K562 (cell line): ENCODE data around the gene EMX1. TPM values are rescaled to one million over a fixed set of nuclear protein-coding genes. Genes with fewer than 3 reads are reported as not detected.

Experiments used
- ATAC-seq: fragments of 200-7000 bp; cut with Tn5 transposase; 3 replicates; pipeline ENCODE4 v1.9.1; 2020; ENCODE audit warnings: moderate library complexity
- BruUV-seq: library from RNA; stranded (reverse); fragments of 400-500 nt; replicated peaks from 2 replicates; lab custom pipeline; 2021; lab: Mats Ljungman, UMichigan
- CTCF ChIA-PET: fragments of 300-600 bp; formaldehyde crosslinking; extraction: SDS; loops from one replicate; lab custom pipeline; 2021; ENCODE audit warnings: low intra/inter-chr PET ratio; lab: Yijun Ruan, JAX
- POLR2A ChIA-PET: fragments of 300-600, 350-650 bp; sonication (Branson Sonifier 250); formaldehyde crosslinking; extraction: SDS; loops from one replicate; lab custom pipeline; 2021; ENCODE audit warnings: antibody characterized with exemption, inconsistent platforms; lab: Yijun Ruan, JAX
- DNase-seq, 4 experiments: peaks; one replicate each; pipeline versions ENCODE4 v3.0.0 to v3.0.0-alpha.2; 2011 to 2018; ENCODE audit warnings: low spot score in 3 of 4, mixed read lengths in 3 of 4; ENCODE audit errors: extremely low read depth in 1 of 4
- FAIRE-seq: peaks from 2 replicates; lab custom pipeline; 2011; peaks lifted over from hg19 to GRCh38; lab: Jason Lieb, UNC
- H2AFZ ChIP-seq: 2 replicates; pipeline ENCODE4 v1.6.0; 2011; ENCODE audit warnings: low read depth, low read length, control low read depth, inconsistent platforms
- H3K27ac ChIP-seq: fragments of 200-600 bp; 3 replicates; pipeline ENCODE4 v1.8.0; 2011; ENCODE audit warnings: low read depth, mild to moderate bottlenecking, control low read depth, inconsistent platforms, low read length, moderate library complexity, mixed read lengths; ENCODE audit errors: extremely low read depth
- H3K27me3 ChIP-seq, 2 experiments: fragments of 300-600 bp in 1 of 2; 2 replicates in 1 of 2; 3 replicates in 1 of 2; pipeline versions ENCODE4 v1.6.0 to v1.8.0; 2011; ENCODE audit warnings: inconsistent platforms in 2 of 2, low read length in 2 of 2, mild to moderate bottlenecking in 1 of 2, mixed read lengths in 1 of 2, moderate library complexity in 1 of 2; ENCODE audit not compliant: control insufficient read depth in 2 of 2, insufficient read depth in 2 of 2
- H3K36me3 ChIP-seq: fragments of 300-600 bp; 3 replicates; pipeline ENCODE4 v1.8.0; 2011; ENCODE audit warnings: mild to moderate bottlenecking, low read length, inconsistent platforms; ENCODE audit not compliant: control insufficient read depth, insufficient read depth
- H3K4me1 ChIP-seq, 2 experiments: fragments of 200-600 bp in 1 of 2; replicated peaks in 1 of 2; 2 replicates in 1 of 2; 3 replicates in 1 of 2; pipeline versions ENCODE4 v1.5.1 to v1.8.0; 2011; ENCODE audit warnings: inconsistent platforms in 2 of 2, low read length in 2 of 2, mild to moderate bottlenecking in 1 of 2, mixed read lengths in 1 of 2, moderate library complexity in 1 of 2; ENCODE audit not compliant: control insufficient read depth in 2 of 2, insufficient read depth in 2 of 2
- H3K4me2 ChIP-seq: 2 replicates; pipeline ENCODE4 v1.6.1; 2011; ENCODE audit warnings: low read length, control low read depth, inconsistent platforms, mixed read lengths; ENCODE audit not compliant: insufficient read depth
- H3K4me3 ChIP-seq: fragments of 200-600 bp; sonication (generic), shearing (Covaris generic); 2 replicates; pipeline ENCODE4 v1.5.1; 2016; ENCODE audit warnings: control low read depth, inconsistent platforms
- H3K79me2 ChIP-seq: fragments of 200-600 bp; 3 replicates; pipeline ENCODE4 v1.8.0; 2011; ENCODE audit warnings: low read length, inconsistent platforms; ENCODE audit not compliant: control insufficient read depth, insufficient read depth
- H3K9ac ChIP-seq, 2 experiments: 2 replicates each; pipeline versions ENCODE4 v1.6.0 to v1.6.1; 2011; ENCODE audit warnings: low read depth in 2 of 2, low read length in 2 of 2, control low read depth in 1 of 2, inconsistent platforms in 1 of 2, mild to moderate bottlenecking in 1 of 2, mixed read lengths in 1 of 2; ENCODE audit not compliant: insufficient read depth in 1 of 2
- H3K9me1 ChIP-seq: one replicate; pipeline ENCODE4 v1.6.0; 2011; ENCODE audit warnings: inconsistent platforms, mild to moderate bottlenecking, low read length, moderate library complexity; ENCODE audit not compliant: control insufficient read depth, insufficient read depth
- H3K9me3 ChIP-seq: replicated peaks from 2 replicates; pipeline ENCODE4 v1.5.1; 2011; ENCODE audit warnings: low read depth, low read length, inconsistent platforms; ENCODE audit not compliant: control insufficient read depth, insufficient read depth
- H4K20me1 ChIP-seq: replicated peaks from 2 replicates; pipeline ENCODE4 v1.6.1; 2011; ENCODE audit warnings: low read length, inconsistent platforms, mixed read lengths; ENCODE audit not compliant: control insufficient read depth, insufficient read depth
- POLR2G ChIP-seq: fragments of 200-400 bp; formaldehyde crosslinking; IDR thresholded peaks from 2 replicates; pipeline ENCODE4 v1.6.1; 2017; ENCODE audit warnings: low read depth, mild to moderate bottlenecking, antibody characterized with exemption, low read length, moderate library complexity
- ZNF124 ChIP-seq: sonication (generic); formaldehyde crosslinking; IDR thresholded peaks from 2 replicates; pipeline ENCODE4 v1.8.1; 2022; ENCODE audit warnings: missing genetic modification reagents
- WGBS: fragments of 100-300 bp; shearing (Covaris generic); methylation state at CpG from one replicate; pipeline ENCODE4 v1.1.6; 2016; ENCODE audit warnings: low coverage, mixed read lengths; ENCODE audit not compliant: insufficient coverage; ENCODE audit errors: missing lambda C conversion rate; 5-methylcytosine and 5-hydroxymethylcytosine counted together
- in situ Hi-C: fragments of 300-500 bp; cut with MboI; formaldehyde crosslinking; loops from 4 replicates; pipeline ENCODE4 v1.15.0; 2018; ENCODE audit warnings: inconsistent platforms, mixed read lengths
- intact Hi-C: fragments of 100-400 bp; cut with micrococcal nuclease; formaldehyde crosslinking; loops from 2 replicates; pipeline ENCODE4 v1.14.2; 2022
- polyA plus RNA-seq, 8 experiments: library from polyadenylated mRNA; depleted of rRNA in 4 of 8; stranded (reverse) in 5 of 8; unstranded in 3 of 8; fragments of >200 nt; fragmentation: Nextera tagmentation in 2 of 8; fragmentation: Illumina TruSeq in 1 of 8; extraction: Ambion mirVana in 2 of 8; extraction: Trizol in 1 of 8; gene quantifications; 2 replicates each; pipeline versions ENCODE4 v1.2.1 to v1.2.3, GENCODE V29; 2011 to 2014; ENCODE audit warnings: inconsistent platforms in 1 of 8, missing spikeins in 1 of 8
- total RNA-seq, 7 experiments: library from RNA; depleted of rRNA in 6 of 7; stranded (reverse); fragments of >200 nt in 6 of 7; fragmentation: Illumina TruSeq in 2 of 7; extraction: Trizol in 2 of 7; gene quantifications; 2 replicates each; pipeline versions ENCODE4 v1.2.1 to v1.2.3, GENCODE V29; 2011 to 2021; ENCODE audit warnings: low replicate concordance in 1 of 7

EMX1 gene
- total and polyA plus RNA-seq, 9 of the 15 experiments (the other 6 are each of a cell fraction or from before 2014, with no cell fraction given): 0.10 to 0.32 (median 0.21) TPM; not detected in 6

- no peaks in the 10 kb centered on the region for H3K9me3 ChIP-seq
- intact Hi-C loops: no loop called here
- ATAC-seq: no peak; the same call in 2 of the 3 replicates
- peaks cover 3% of the 10 kb centered on the region; the same call in 1 of the 2 replicates for H4K20me1 ChIP-seq
- WGBS: 58% methylated on average over 5 of the region's 12 CpGs
- no peak for FAIRE-seq
- peaks cover 0 to 8% of the 10 kb centered on the region in 2 experiments; a peak in 1 of 5 replicates for H3K4me1 ChIP-seq
- in situ Hi-C loops: no loop called here
- H3K4me2 ChIP-seq: no peak overlapping the region
- CTCF ChIA-PET: no interaction called here
- TF ChIP-seq ZNF124 (no peak), POLR2G (0 out of 2 replicates have a peak, but pooled peaks have one; percentile 18)
- TF ChIP-seq, all 486 proteins: peak for 1
- no peak for DNase-seq
- Histone ChIP-seq H3K4me3 (no peak overlapping the region), H3K27ac (no peak overlapping the region), H2AFZ (no peak overlapping the region), H3K27me3 (no peaks in the 10 kb centered on the region), H3K79me2 (no peaks in the 10 kb centered on the region), H3K9me1 (no peaks in the 10 kb centered on the region), H3K36me3 (no peaks in the 10 kb centered on the region), H3K9ac (no peak overlapping the region)
- POLR2A ChIA-PET: interaction anchor here (1.1 kb wide), 1 partner anchor 29 kb away, joined by 3 read pairs; no protein-coding TSS in a partner anchor
- no TSS peak for BruUV-seq
Measured at GRCh38 chr2:72954376-72955227, 37.3 kb downstream of the EMX1 start.
